Measurements from ENCODE around the gene STK11IP. TPM values are rescaled to one million over a fixed set of nuclear protein-coding genes. Genes with fewer than 3 reads are reported as not detected.
A peak's percentile ranks its signal among the peaks of the same experiment; 100 is the strongest.

STK11IP gene
- polyA plus RNA-seq, 1 donor from 2014 or later = 54.9 TPM

DNA sequence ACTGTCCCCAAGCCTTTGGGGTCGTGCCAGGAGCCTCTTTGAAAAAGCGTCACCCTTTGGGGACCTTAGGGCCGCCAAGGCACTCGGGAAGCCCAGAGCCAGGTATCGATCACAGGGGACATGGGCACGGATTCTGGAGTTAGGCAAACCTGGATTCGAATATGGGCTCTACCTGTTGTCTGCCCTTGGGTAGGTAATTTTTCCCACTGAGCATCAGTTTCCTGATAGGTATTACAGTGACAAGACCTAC, 44.6 kb upstream of the STK11IP start:
- Histone ChIP-seq H3K27ac (ENCODE audit: low read length) (no peak overlapping the region), H3K36me3 (ENCODE audit: insufficient read depth, low read length) (no peaks in the 10 kb centered on the region), H3K4me2 (ENCODE audit: low read length) (peak overlapping the region; percentile 51)

DNA sequence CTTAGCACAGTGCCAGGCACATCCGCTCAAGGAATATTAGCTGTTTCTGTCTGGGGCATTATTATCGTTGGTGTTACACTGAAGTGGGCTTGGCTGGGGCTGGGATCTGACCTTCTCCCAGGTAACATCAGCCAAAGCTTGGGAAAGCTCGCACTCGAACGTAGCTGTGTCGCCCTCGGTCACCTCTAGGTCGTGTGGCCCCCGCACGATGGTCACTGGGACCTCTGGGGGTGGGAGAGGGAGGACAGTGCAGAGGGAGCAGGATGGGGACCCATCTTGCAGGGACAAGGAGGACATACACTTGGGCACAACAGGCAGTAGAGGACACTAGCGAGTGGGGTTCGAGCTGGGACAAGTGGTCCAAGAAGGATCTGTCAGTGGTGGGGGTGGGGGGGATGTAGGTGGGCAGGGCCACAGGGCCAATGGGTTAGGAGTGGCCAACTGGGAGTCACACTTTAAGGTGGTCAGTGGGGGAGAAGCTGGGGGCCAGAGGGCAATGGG, 44.1 kb upstream of the STK11IP start:
- H3K4me2 ChIP-seq (ENCODE audit: low read length) = no peak overlapping the region
- H3K27me3 ChIP-seq (ENCODE audit: insufficient read depth, low read depth, low read length) = peaks cover 3% of the 10 kb centered on the region
- peak overlapping the region; percentile 80 for H3K4me3 ChIP-seq (ENCODE audit: low read length)
- no peak overlapping the region for H3K27ac ChIP-seq (ENCODE audit: low read length)
- TF ChIP-seq SMC3 (conservative IDR thresholded peaks at IDR 0.05; ENCODE audit: poor library complexity) (no peak), RAD21 (conservative IDR thresholded peaks at IDR 0.05) (no peak), EP300 (conservative IDR thresholded peaks at IDR 0.05; ENCODE audit: poor library complexity, severe bottlenecking) (no peak), POLR2AphosphoS5 (IDR thresholded peaks at IDR 0.05) (no peak), TAF1 (IDR thresholded peaks at IDR 0.05; ENCODE audit: low read depth) (no peak), MXI1 (conservative IDR thresholded peaks at IDR 0.05; ENCODE audit: poor library complexity, severe bottlenecking) (no peak), EZH2 (IDR thresholded peaks at IDR 0.05; ENCODE audit: borderline replicate concordance, insufficient read depth, low read length, poor library complexity, severe bottlenecking) (no peak)
- TF ChIP-seq, protein P1, sequence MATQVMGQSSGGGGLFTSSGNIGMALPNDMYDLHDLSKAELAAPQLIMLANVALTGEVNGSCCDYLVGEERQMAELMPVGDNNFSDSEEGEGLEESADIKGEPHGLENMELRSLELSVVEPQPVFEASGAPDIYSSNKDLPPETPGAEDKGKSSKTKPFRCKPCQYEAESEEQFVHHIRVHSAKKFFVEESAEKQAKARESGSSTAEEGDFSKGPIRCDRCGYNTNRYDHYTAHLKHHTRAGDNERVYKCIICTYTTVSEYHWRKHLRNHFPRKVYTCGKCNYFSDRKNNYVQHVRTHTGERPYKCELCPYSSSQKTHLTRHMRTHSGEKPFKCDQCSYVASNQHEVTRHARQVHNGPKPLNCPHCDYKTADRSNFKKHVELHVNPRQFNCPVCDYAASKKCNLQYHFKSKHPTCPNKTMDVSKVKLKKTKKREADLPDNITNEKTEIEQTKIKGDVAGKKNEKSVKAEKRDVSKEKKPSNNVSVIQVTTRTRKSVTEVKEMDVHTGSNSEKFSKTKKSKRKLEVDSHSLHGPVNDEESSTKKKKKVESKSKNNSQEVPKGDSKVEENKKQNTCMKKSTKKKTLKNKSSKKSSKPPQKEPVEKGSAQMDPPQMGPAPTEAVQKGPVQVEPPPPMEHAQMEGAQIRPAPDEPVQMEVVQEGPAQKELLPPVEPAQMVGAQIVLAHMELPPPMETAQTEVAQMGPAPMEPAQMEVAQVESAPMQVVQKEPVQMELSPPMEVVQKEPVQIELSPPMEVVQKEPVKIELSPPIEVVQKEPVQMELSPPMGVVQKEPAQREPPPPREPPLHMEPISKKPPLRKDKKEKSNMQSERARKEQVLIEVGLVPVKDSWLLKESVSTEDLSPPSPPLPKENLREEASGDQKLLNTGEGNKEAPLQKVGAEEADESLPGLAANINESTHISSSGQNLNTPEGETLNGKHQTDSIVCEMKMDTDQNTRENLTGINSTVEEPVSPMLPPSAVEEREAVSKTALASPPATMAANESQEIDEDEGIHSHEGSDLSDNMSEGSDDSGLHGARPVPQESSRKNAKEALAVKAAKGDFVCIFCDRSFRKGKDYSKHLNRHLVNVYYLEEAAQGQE (IDR thresholded peaks at IDR 0.05; ENCODE audit: borderline replicate concordance) = no peak
- TF ChIP-seq, protein P2, sequence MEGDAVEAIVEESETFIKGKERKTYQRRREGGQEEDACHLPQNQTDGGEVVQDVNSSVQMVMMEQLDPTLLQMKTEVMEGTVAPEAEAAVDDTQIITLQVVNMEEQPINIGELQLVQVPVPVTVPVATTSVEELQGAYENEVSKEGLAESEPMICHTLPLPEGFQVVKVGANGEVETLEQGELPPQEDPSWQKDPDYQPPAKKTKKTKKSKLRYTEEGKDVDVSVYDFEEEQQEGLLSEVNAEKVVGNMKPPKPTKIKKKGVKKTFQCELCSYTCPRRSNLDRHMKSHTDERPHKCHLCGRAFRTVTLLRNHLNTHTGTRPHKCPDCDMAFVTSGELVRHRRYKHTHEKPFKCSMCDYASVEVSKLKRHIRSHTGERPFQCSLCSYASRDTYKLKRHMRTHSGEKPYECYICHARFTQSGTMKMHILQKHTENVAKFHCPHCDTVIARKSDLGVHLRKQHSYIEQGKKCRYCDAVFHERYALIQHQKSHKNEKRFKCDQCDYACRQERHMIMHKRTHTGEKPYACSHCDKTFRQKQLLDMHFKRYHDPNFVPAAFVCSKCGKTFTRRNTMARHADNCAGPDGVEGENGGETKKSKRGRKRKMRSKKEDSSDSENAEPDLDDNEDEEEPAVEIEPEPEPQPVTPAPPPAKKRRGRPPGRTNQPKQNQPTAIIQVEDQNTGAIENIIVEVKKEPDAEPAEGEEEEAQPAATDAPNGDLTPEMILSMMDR (IDR thresholded peaks at IDR 0.05; ENCODE audit: poor library complexity, severe bottlenecking) = no peak
- no peak overlapping the region for H3K9ac ChIP-seq (ENCODE audit: low read length)
- H3K9me3 ChIP-seq (ENCODE audit: low read length) = no peaks in the 10 kb centered on the region
- H3F3A ChIP-seq (ENCODE audit: insufficient read depth, low read length, poor library complexity, severe bottlenecking) = no peaks in the 10 kb centered on the region
- H3K36me3 ChIP-seq (ENCODE audit: insufficient read depth, low read length) = no peaks in the 10 kb centered on the region
- H3K79me2 ChIP-seq (replicated peaks; ENCODE audit: insufficient read depth, low read length) = no peaks in the 10 kb centered on the region
- H4K20me1 ChIP-seq (ENCODE audit: insufficient read depth) = no peaks in the 10 kb centered on the region
- no peaks in the 10 kb centered on the region for H3K9me2 ChIP-seq (ENCODE audit: insufficient read depth, low read length)
- no peak overlapping the region for H2AFZ ChIP-seq (ENCODE audit: low read depth, low read length)

More for the DNA sequence above, 44.6 kb upstream of the STK11IP start:
- Histone ChIP-seq H3K27me3 (ENCODE audit: insufficient read depth, low read depth, low read length) (peaks cover 3% of the 10 kb centered on the region), H3K79me2 (replicated peaks; ENCODE audit: insufficient read depth, low read length) (no peaks in the 10 kb centered on the region), H3K9me3 (ENCODE audit: low read length) (no peaks in the 10 kb centered on the region), H3K4me3 (ENCODE audit: low read length) (peak overlapping the region; percentile 80), H3K9ac (ENCODE audit: low read length) (peak overlapping the region; percentile 53), H4K20me1 (ENCODE audit: insufficient read depth) (no peaks in the 10 kb centered on the region), H2AFZ (ENCODE audit: low read depth, low read length) (no peak overlapping the region), H3F3A (ENCODE audit: insufficient read depth, low read length, poor library complexity, severe bottlenecking) (no peaks in the 10 kb centered on the region), H3K9me2 (ENCODE audit: insufficient read depth, low read length) (no peaks in the 10 kb centered on the region)
- TF ChIP-seq, protein P2 (IDR thresholded peaks at IDR 0.05; ENCODE audit: poor library complexity, severe bottlenecking) = no peak
- TF ChIP-seq MXI1 (conservative IDR thresholded peaks at IDR 0.05; ENCODE audit: poor library complexity, severe bottlenecking) (no peak), TAF1 (IDR thresholded peaks at IDR 0.05; ENCODE audit: low read depth) (no peak), EZH2 (IDR thresholded peaks at IDR 0.05; ENCODE audit: borderline replicate concordance, insufficient read depth, low read length, poor library complexity, severe bottlenecking) (no peak), EP300 (conservative IDR thresholded peaks at IDR 0.05; ENCODE audit: poor library complexity, severe bottlenecking) (no peak), POLR2AphosphoS5 (IDR thresholded peaks at IDR 0.05) (no peak), SMC3 (conservative IDR thresholded peaks at IDR 0.05; ENCODE audit: poor library complexity) (no peak)
- TF ChIP-seq, protein P1 (IDR thresholded peaks at IDR 0.05; ENCODE audit: borderline replicate concordance) = no peak
